SK-N-SH treated with all-trans-retinoic acid at 6 μM for 48 hours (cell line): ENCODE measurements around the gene CEP89.

Experiments used
- ATAC-seq: fragments of 200-7000 bp; cut with Tn5 transposase; 3 replicates; pipeline ENCODE4 v1.9.1; 2020; ENCODE audit warnings: mild to moderate bottlenecking, moderate library complexity
- ARNTL ChIP-seq: fragments of 450-650 bp; formaldehyde crosslinking; IDR thresholded peaks from 2 replicates; pipeline ENCODE4 v1.5.0; 2020; ENCODE audit warnings: low read depth, mild to moderate bottlenecking, moderate library complexity, borderline replicate concordance
- BACH2 ChIP-seq: fragments of 250-450 bp; sonication (Bioruptor Pico); IDR thresholded peaks from 2 replicates; pipeline ENCODE4 v1.9.0; 2021; ENCODE audit warnings: mild to moderate bottlenecking, borderline replicate concordance
- CREB5 ChIP-seq: fragments of 250-450 bp; sonication (Bioruptor Pico); IDR thresholded peaks from 2 replicates; pipeline ENCODE4 v1.5.1; 2020; ENCODE audit warnings: low read depth, mild to moderate bottlenecking, moderate library complexity
- CSDC2 ChIP-seq: fragments of 250-450 bp; sonication (Bioruptor Pico); IDR thresholded peaks from 2 replicates; pipeline ENCODE4 v1.5.0; 2020; ENCODE audit warnings: mild to moderate bottlenecking, moderate library complexity
- CSRNP3 ChIP-seq: fragments of 250-450 bp; sonication (Bioruptor Pico); IDR thresholded peaks from 2 replicates; pipeline ENCODE4 v1.5.1; 2021; ENCODE audit warnings: mild to moderate bottlenecking, moderate library complexity
- ESRRG ChIP-seq: fragments of 250-450 bp; sonication (Bioruptor Pico); IDR thresholded peaks from 2 replicates; pipeline ENCODE4 v1.6.1; 2021; ENCODE audit warnings: mild to moderate bottlenecking
- GLIS3 ChIP-seq: fragments of 250-450 bp; sonication (Bioruptor Pico); IDR thresholded peaks from 2 replicates; pipeline ENCODE4 v1.5.0; 2020; ENCODE audit warnings: mild to moderate bottlenecking, moderate library complexity
- ISL1 ChIP-seq: fragments of 250-450 bp; sonication (Bioruptor Pico); IDR thresholded peaks from 2 replicates; pipeline ENCODE4 v2.1.2; 2022; ENCODE audit warnings: mild to moderate bottlenecking, moderate library complexity
- OSR1 ChIP-seq: fragments of 250-450 bp; sonication (Bioruptor Pico); IDR thresholded peaks from 2 replicates; pipeline ENCODE4 v1.8.0; 2022; ENCODE audit warnings: moderate library complexity, mild to moderate bottlenecking, inconsistent platforms
- PATZ1 ChIP-seq: fragments of 250-450 bp; sonication (Bioruptor Pico); IDR thresholded peaks from 2 replicates; pipeline ENCODE4 v1.8.0; 2020; ENCODE audit warnings: mild to moderate bottlenecking, moderate library complexity, borderline replicate concordance
- PPARA ChIP-seq: fragments of 250-450 bp; sonication (Bioruptor Pico); IDR thresholded peaks from 2 replicates; pipeline ENCODE4 v1.5.0; 2020; ENCODE audit warnings: mild to moderate bottlenecking, borderline replicate concordance
- RARB ChIP-seq: fragments of 250-450 bp; sonication (Bioruptor Pico); IDR thresholded peaks from 2 replicates; pipeline ENCODE4 v1.8.0; 2021; ENCODE audit warnings: mild to moderate bottlenecking, moderate library complexity
- SNAI2 ChIP-seq: fragments of 250-450 bp; sonication (Bioruptor Pico); IDR thresholded peaks from 2 replicates; pipeline ENCODE4 v1.5.0; 2020; ENCODE audit warnings: mild to moderate bottlenecking, moderate library complexity
- TCF4 ChIP-seq: fragments of 250-450 bp; sonication (Bioruptor Pico); IDR thresholded peaks from 2 replicates; pipeline ENCODE4 v1.8.0; 2021; ENCODE audit warnings: mild to moderate bottlenecking, moderate library complexity, borderline replicate concordance
- TOX ChIP-seq: fragments of 250-450 bp; sonication (Bioruptor Pico); IDR thresholded peaks from 2 replicates; pipeline ENCODE4 v1.8.0; 2021; ENCODE audit warnings: mild to moderate bottlenecking, moderate library complexity, borderline replicate concordance
- TSHZ2 ChIP-seq: fragments of 250-450 bp; sonication (Bioruptor Pico); IDR thresholded peaks from 2 replicates; pipeline ENCODE4 v1.5.0; 2020; ENCODE audit warnings: mild to moderate bottlenecking, moderate library complexity
- ZC3H10 ChIP-seq: fragments of 250-450 bp; sonication (Bioruptor Pico); IDR thresholded peaks from 2 replicates; pipeline ENCODE4 v1.5.1; 2021; ENCODE audit warnings: mild to moderate bottlenecking, moderate library complexity
- ZFP3 ChIP-seq: fragments of 250-450 bp; sonication (Bioruptor Pico); IDR thresholded peaks from 2 replicates; pipeline ENCODE4 v1.5.0; 2020; ENCODE audit warnings: mild to moderate bottlenecking, moderate library complexity
- ZFP30 ChIP-seq: fragments of 450-650 bp; formaldehyde crosslinking; IDR thresholded peaks from 2 replicates; pipeline ENCODE4 v1.5.0; 2022; ENCODE audit warnings: mild to moderate bottlenecking, moderate library complexity
- ZNF565 ChIP-seq: fragments of 450-650 bp; formaldehyde crosslinking; conservative IDR thresholded peaks from 2 replicates; pipeline ENCODE4 v1.5.0; 2020; ENCODE audit warnings: low read depth, mild to moderate bottlenecking, moderate library complexity
- ZNF70 ChIP-seq: fragments of 450-650 bp; formaldehyde crosslinking; IDR thresholded peaks from 2 replicates; pipeline ENCODE4 v1.5.0; 2020; ENCODE audit warnings: mild to moderate bottlenecking, moderate library complexity
- ZNF8 ChIP-seq: fragments of 450-650 bp; formaldehyde crosslinking; IDR thresholded peaks from 2 replicates; pipeline ENCODE4 v1.5.0; 2020; ENCODE audit warnings: mild to moderate bottlenecking, moderate library complexity

CEP89 gene

GRCh38 chr19:32875428-32875827 lies 96.3 kb downstream of the CEP89 start:
- TF ChIP-seq ZNF8 (CRISPR knock-in tag) (no peak), ESRRG (CRISPR knock-in tag) (no peak), ZFP30 (no peak), ZNF70 (no peak), SNAI2 (no peak), TSHZ2 (CRISPR knock-in tag) (no peak), CREB5 (CRISPR knock-in tag) (no peak), GLIS3 (CRISPR knock-in tag) (no peak), PPARA (CRISPR knock-in tag) (no peak), ARNTL (no peak), BACH2 (CRISPR knock-in tag) (no peak)
- TF ChIP-seq, all 23 proteins: peak for 0
- ATAC-seq = no peak

GRCh38 chr19:32874605-32875004 lies 97.2 kb downstream of the CEP89 start:
- ATAC-seq = no peak
- TF ChIP-seq RARB (CRISPR knock-in tag) (no peak), SNAI2 (no peak), ARNTL (no peak), ESRRG (CRISPR knock-in tag) (no peak), ISL1 (no peak), ZNF8 (CRISPR knock-in tag) (no peak), ZC3H10 (no peak), CSDC2 (CRISPR knock-in tag) (no peak), GLIS3 (CRISPR knock-in tag) (no peak), PATZ1 (CRISPR knock-in tag) (no peak), OSR1 (CRISPR knock-in tag) (no peak), TCF4 (CRISPR knock-in tag) (no peak), ZFP3 (CRISPR knock-in tag) (no peak), TOX (CRISPR knock-in tag) (no peak), ZNF70 (no peak), TSHZ2 (CRISPR knock-in tag) (no peak)

- TF ChIP-seq ZNF565 (CRISPR knock-in tag) = no peak
- ATAC-seq = no peak
These were observed 98.4 kb downstream of the CEP89 start for GRCh38 chr19:32873247-32873959.

GRCh38 chr19:32872391-32872790 lies 99.4 kb downstream of the CEP89 start:
- ATAC-seq = no peak

More at GRCh38 chr19:32872391-32872790, 99.4 kb downstream of the CEP89 start:
- TF ChIP-seq PPARA (CRISPR knock-in tag) (no peak), ZFP3 (CRISPR knock-in tag) (no peak), ZC3H10 (no peak), ESRRG (CRISPR knock-in tag) (no peak), ZNF8 (CRISPR knock-in tag) (no peak), TCF4 (CRISPR knock-in tag) (no peak), CSRNP3 (CRISPR knock-in tag) (no peak), CSDC2 (CRISPR knock-in tag) (no peak), CREB5 (CRISPR knock-in tag) (no peak), GLIS3 (CRISPR knock-in tag) (no peak), TOX (CRISPR knock-in tag) (no peak), ARNTL (no peak)
